ENCODE measurements around the gene NLGN1. TPM values are rescaled to one million over a fixed set of nuclear protein-coding genes. Genes with fewer than 3 reads are reported as not detected.
A peak's percentile ranks its signal among the peaks of the same experiment; 100 is the strongest.

Gene NLGN1
- total and polyA plus RNA-seq, 2 experiments from 2014 or later: 5.3 to 10.9 TPM

DNA sequence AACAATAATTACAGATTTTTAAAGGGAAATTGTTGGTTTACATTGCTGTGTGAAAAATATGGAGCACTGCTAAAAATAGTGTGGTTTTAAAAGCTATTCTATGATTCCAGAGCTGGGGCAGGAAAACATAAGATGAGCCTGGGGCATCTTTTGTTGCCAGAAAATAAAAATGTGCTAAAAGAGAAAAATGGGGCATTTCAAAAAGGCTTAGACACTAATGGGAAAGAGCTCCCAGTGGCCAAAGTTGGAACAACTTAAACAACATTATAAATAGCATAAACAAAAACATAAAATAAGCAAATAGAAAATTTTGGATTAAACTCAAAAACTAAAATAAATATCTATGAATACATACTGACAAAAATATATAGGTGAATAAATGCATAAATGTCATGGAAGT, 478.9 kb downstream of the NLGN1 start:
- no peak overlapping the region for H3K4me3 ChIP-seq
- H3K36me3 ChIP-seq: no peaks in the 10 kb centered on the region
- peaks cover 15% of the 10 kb centered on the region for H3K4me1 ChIP-seq (ENCODE audit: low read depth)
- H3K27me3 ChIP-seq: no peaks in the 10 kb centered on the region
- TF ChIP-seq, protein P1, sequence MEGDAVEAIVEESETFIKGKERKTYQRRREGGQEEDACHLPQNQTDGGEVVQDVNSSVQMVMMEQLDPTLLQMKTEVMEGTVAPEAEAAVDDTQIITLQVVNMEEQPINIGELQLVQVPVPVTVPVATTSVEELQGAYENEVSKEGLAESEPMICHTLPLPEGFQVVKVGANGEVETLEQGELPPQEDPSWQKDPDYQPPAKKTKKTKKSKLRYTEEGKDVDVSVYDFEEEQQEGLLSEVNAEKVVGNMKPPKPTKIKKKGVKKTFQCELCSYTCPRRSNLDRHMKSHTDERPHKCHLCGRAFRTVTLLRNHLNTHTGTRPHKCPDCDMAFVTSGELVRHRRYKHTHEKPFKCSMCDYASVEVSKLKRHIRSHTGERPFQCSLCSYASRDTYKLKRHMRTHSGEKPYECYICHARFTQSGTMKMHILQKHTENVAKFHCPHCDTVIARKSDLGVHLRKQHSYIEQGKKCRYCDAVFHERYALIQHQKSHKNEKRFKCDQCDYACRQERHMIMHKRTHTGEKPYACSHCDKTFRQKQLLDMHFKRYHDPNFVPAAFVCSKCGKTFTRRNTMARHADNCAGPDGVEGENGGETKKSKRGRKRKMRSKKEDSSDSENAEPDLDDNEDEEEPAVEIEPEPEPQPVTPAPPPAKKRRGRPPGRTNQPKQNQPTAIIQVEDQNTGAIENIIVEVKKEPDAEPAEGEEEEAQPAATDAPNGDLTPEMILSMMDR (IDR thresholded peaks at IDR 0.05; ENCODE audit: low read depth, low read length): peak; percentile 14
- H3K27ac ChIP-seq: no peak overlapping the region
- H3K9me3 ChIP-seq (ENCODE audit: low read depth): no peaks in the 10 kb centered on the region
- no peak for DNase-seq (ENCODE audit: low read depth in 1 of 2, low spot score in 1 of 2)

DNA sequence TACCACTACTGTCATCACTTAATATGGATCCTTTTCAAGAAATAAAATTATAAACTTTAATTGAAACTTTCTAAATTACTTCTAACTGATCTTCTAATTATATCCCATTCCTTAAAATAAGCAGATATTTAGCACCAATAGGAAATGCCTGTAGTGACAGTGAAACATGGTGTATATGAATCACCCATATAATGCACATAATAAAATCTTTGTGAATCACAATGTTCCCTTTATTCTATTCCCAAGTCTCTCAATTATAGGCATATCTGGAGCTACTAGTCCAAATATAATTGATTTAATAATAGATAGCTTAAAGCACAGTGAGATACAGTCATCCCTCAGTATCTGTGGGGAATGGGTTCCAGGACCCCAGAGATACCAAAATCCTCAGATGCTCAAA, 490.3 kb downstream of the NLGN1 start:
- H3K4me3 ChIP-seq: no peak overlapping the region
- H3K9me3 ChIP-seq (ENCODE audit: low read depth): no peaks in the 10 kb centered on the region
- no peak for DNase-seq (ENCODE audit: low read depth in 1 of 2, low spot score in 1 of 2)
- no peaks in the 10 kb centered on the region for H3K36me3 ChIP-seq
- H3K4me1 ChIP-seq (ENCODE audit: low read depth): no peaks in the 10 kb centered on the region
- TF ChIP-seq, protein P1 (IDR thresholded peaks at IDR 0.05; ENCODE audit: low read depth, low read length): no peak
- H3K27me3 ChIP-seq: no peaks in the 10 kb centered on the region
- H3K27ac ChIP-seq: no peak overlapping the region

DNA sequence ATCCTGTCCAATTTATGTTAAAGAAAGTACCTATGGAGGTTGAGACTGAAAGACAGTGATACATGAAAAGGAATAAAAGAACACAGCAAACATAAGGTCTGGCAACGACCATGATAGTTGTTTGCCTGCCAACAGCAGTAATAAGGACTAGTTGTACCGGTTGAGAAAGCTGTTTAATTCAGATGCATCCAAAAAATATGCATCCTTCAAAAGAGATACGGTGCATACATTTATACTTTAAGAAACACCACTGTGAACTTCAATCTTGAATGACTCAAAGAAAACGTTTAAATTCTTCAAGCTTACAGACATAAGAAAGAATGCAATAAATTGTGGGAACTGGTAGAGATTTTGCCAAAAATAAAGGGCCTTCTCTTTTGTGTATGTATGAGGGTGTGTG, 492.1 kb downstream of the NLGN1 start:
- Histone ChIP-seq H3K27me3 (no peaks in the 10 kb centered on the region), H3K27ac (no peak overlapping the region), H3K4me3 (no peak overlapping the region), H3K4me1 (ENCODE audit: low read depth) (no peaks in the 10 kb centered on the region), H3K36me3 (no peaks in the 10 kb centered on the region), H3K9me3 (ENCODE audit: low read depth) (no peaks in the 10 kb centered on the region)
- no peak for DNase-seq (ENCODE audit: low read depth in 1 of 2, low spot score in 1 of 2)
- TF ChIP-seq, protein P1 (IDR thresholded peaks at IDR 0.05; ENCODE audit: low read depth, low read length): no peak

DNA sequence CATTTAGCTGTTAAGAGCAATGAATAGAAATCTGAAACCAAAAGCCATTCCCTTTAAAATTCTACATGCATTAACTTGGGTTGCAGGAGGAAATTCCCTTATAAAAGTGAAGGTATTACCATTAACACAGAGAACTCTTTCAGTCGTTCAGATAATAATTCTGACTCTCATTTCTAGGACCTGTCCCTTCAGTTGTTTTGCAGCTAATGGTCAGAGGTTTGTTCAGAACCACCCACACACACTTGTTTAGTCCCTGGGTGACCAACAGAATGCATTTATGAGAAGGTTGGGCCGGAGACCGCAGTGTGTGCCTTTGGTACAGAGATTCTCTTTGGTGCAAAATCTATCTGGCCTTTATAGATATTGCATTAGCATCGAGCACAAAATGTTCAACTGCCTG, 492.5 kb downstream of the NLGN1 start:
- no peak overlapping the region for H3K27ac ChIP-seq
- no peaks in the 10 kb centered on the region for H3K27me3 ChIP-seq
- DNase-seq (ENCODE audit: low read depth in 1 of 2, low spot score in 1 of 2): no peak
- H3K36me3 ChIP-seq: no peaks in the 10 kb centered on the region
- H3K4me3 ChIP-seq: no peak overlapping the region
- no peaks in the 10 kb centered on the region for H3K4me1 ChIP-seq (ENCODE audit: low read depth)
- TF ChIP-seq, protein P1 (IDR thresholded peaks at IDR 0.05; ENCODE audit: low read depth, low read length): no peak
- H3K9me3 ChIP-seq (ENCODE audit: low read depth): no peaks in the 10 kb centered on the region

DNA sequence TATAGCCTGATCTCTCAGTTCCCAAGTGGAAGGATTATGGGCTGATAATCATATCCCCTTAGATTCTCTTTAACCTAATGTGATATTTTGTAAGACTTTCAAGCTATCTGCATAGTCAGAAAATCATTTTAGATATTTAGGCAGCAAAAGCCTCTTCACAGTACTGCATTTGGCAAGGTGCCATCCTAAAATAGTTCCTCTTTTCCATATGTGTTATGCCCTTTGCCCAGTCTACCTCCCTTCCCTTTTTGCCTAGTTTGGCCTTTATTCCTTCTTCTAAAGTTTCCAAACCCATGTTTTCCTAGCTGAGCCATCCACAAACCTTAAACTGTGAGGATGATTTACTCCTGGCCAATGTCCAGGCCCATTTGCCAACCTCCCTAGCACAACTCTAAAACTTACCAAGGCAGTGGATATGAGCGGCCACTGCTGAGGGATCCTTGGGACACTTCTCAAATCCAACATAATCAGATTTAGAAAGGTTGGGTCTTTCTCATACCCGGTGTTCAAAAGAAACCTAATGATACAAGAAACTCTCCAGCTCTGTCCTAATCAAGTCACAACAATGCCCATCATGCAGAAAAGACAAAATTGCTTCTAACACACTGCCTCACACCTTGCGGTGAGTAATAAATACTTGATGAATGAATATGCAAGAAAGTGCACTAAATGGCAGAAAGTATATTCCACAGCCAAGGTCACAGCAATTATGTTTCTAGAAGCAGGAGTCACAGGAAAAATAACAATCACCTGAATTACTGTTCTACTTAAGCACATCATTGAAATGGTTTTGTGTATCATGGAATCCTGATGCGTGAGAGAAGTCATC, 493.9 kb downstream of the NLGN1 start:
- H3K4me1 ChIP-seq (ENCODE audit: low read depth): no peaks in the 10 kb centered on the region
- DNase-seq (ENCODE audit: low read depth in 1 of 2, low spot score in 1 of 2): peak in 1 of 2 donors; percentile 2
- no peak overlapping the region for H3K27ac ChIP-seq
- no peaks in the 10 kb centered on the region for H3K9me3 ChIP-seq (ENCODE audit: low read depth)
- TF ChIP-seq, protein P1 (IDR thresholded peaks at IDR 0.05; ENCODE audit: low read depth, low read length): no peak
- H3K36me3 ChIP-seq: no peaks in the 10 kb centered on the region
- no peaks in the 10 kb centered on the region for H3K27me3 ChIP-seq
- H3K4me3 ChIP-seq: no peak overlapping the region

Measured in cardiac muscle cell (in vitro differentiated cells and primary cell).